IMR-90 (cell line): ENCODE data around the gene TMTC1. TPM values are rescaled to one million over a fixed set of nuclear protein-coding genes. Genes with fewer than 3 reads are reported as not detected.

Experiments used
- ATAC-seq: fragments of 200-7000 bp; cut with Tn5 transposase; 2 replicates; pipeline ENCODE4 v1.9.1; 2020; ENCODE audit warnings: low read depth, mild to moderate bottlenecking, moderate library complexity
- BruUV-seq: library from RNA; stranded (reverse); fragments of 400-500 nt; replicated peaks from 2 replicates; lab custom pipeline; 2021; lab: Mats Ljungman, UMichigan
- CTCF ChIA-PET: fragments of 300-600 bp; formaldehyde crosslinking; extraction: SDS; loops from one replicate; lab custom pipeline; 2021; ENCODE audit warnings: antibody characterized with exemption; lab: Yijun Ruan, JAX
- POLR2A ChIA-PET: fragments of 300-600 bp; sonication (Branson Sonifier 250); formaldehyde crosslinking; loops from one replicate; lab custom pipeline; 2022; ENCODE audit warnings: antibody characterized with exemption; ENCODE audit not compliant: unreplicated experiment; lab: Charles Lee
- DNase-seq: peaks from one replicate; pipeline ENCODE4 v3.0.0; 2013
- H2AFZ ChIP-seq: replicated peaks from 2 replicates; pipeline ENCODE3; 2013; ENCODE audit warnings: low read length, mild to moderate bottlenecking; ENCODE audit not compliant: poor library complexity
- H2AK5ac ChIP-seq: 2 replicates; pipeline ENCODE4 v1.6.1; 2013; ENCODE audit warnings: low read depth, low read length, inconsistent platforms
- H2AK9ac ChIP-seq: replicated peaks from 2 replicates; pipeline ENCODE3; 2013; ENCODE audit warnings: mild to moderate bottlenecking, low read depth, low read length, moderate library complexity; ENCODE audit not compliant: poor library complexity
- H2BK120ac ChIP-seq: 2 replicates; pipeline ENCODE4 v1.6.1; 2013; ENCODE audit warnings: low read depth, low read length, inconsistent platforms
- H2BK15ac ChIP-seq: 3 replicates; pipeline ENCODE4 v1.6.1; 2013; ENCODE audit warnings: low read depth, low read length, inconsistent platforms
- H2BK20ac ChIP-seq: 2 replicates; pipeline ENCODE4 v1.6.1; 2013; ENCODE audit warnings: low read depth, mild to moderate bottlenecking, inconsistent platforms, low read length, moderate library complexity
- H2BK5ac ChIP-seq: 2 replicates; pipeline ENCODE4 v1.6.1; 2013; ENCODE audit warnings: mild to moderate bottlenecking, low read depth, low read length, inconsistent platforms; ENCODE audit not compliant: poor library complexity, severe bottlenecking
- H3K14ac ChIP-seq: replicated peaks from 2 replicates; pipeline ENCODE4 v1.6.1; 2013; ENCODE audit warnings: low read depth, low read length, inconsistent platforms
- H3K18ac ChIP-seq: 2 replicates; pipeline ENCODE4 v1.6.1; 2013; ENCODE audit warnings: low read depth, low read length, control low read depth
- H3K23ac ChIP-seq: 2 replicates; pipeline ENCODE4 v1.6.1; 2013; ENCODE audit warnings: low read depth, low read length, inconsistent platforms
- H3K27ac ChIP-seq: 2 replicates; pipeline ENCODE4 v1.5.1; 2013; ENCODE audit warnings: mild to moderate bottlenecking, control low read depth, low read length; ENCODE audit not compliant: insufficient read depth
- H3K27me3 ChIP-seq: 2 replicates; pipeline ENCODE4 v1.6.1; 2013; ENCODE audit warnings: low read length; ENCODE audit not compliant: control insufficient read depth, insufficient read depth
- H3K36me3 ChIP-seq: 2 replicates; pipeline ENCODE4 v1.6.1; 2013; ENCODE audit warnings: low read length, mixed read lengths; ENCODE audit not compliant: control insufficient read depth, insufficient read depth
- H3K4ac ChIP-seq: 2 replicates; pipeline ENCODE4 v1.6.1; 2013; ENCODE audit warnings: low read depth, low read length, inconsistent platforms
- H3K4me1 ChIP-seq: 2 replicates; pipeline ENCODE4 v1.6.1; 2013; ENCODE audit warnings: low read length, mixed read lengths; ENCODE audit not compliant: control insufficient read depth, insufficient read depth
- H3K4me2 ChIP-seq: 2 replicates; pipeline ENCODE4 v1.6.1; 2013; ENCODE audit warnings: low read depth, mild to moderate bottlenecking, control low read depth, low read length, moderate library complexity
- H3K4me3 ChIP-seq: 2 replicates; pipeline ENCODE4 v1.5.1; 2013; ENCODE audit warnings: low read depth, mild to moderate bottlenecking, control low read depth, low read length, moderate library complexity; ENCODE audit not compliant: insufficient read depth
- H3K56ac ChIP-seq: 2 replicates; pipeline ENCODE4 v1.6.1; 2013; ENCODE audit warnings: low read length, inconsistent platforms; ENCODE audit not compliant: insufficient read depth; ENCODE audit errors: extremely low read depth
- H3K79me1 ChIP-seq, 2 experiments: 2 replicates each; pipeline ENCODE4 v1.6.1; 2013; ENCODE audit warnings: low read length in 2 of 2, inconsistent platforms in 1 of 2, low read depth in 1 of 2
- H3K9ac ChIP-seq: 2 replicates; pipeline ENCODE4 v1.6.1; 2013; ENCODE audit warnings: low read depth, low read length, control low read depth
- H3K9me1 ChIP-seq: 2 replicates; pipeline ENCODE4 v1.6.1; 2013; ENCODE audit warnings: low read length, inconsistent platforms; ENCODE audit not compliant: insufficient read depth
- H3K9me3 ChIP-seq: 2 replicates; pipeline ENCODE4 v1.6.1; 2013; ENCODE audit warnings: low read length; ENCODE audit not compliant: control insufficient read depth, insufficient read depth
- H4K20me1 ChIP-seq: 2 replicates; pipeline ENCODE4 v1.6.1; 2013; ENCODE audit warnings: low read length, inconsistent platforms; ENCODE audit not compliant: insufficient read depth
- H4K5ac ChIP-seq: 2 replicates; pipeline ENCODE4 v1.6.1; 2013; ENCODE audit warnings: mild to moderate bottlenecking, low read depth, low read length, control low read depth
- H4K8ac ChIP-seq, 2 experiments: 2 replicates each; pipeline ENCODE4 v1.6.1; 2013; ENCODE audit warnings: low read depth in 2 of 2, low read length in 2 of 2, control low read depth in 1 of 2, inconsistent platforms in 1 of 2
- H4K91ac ChIP-seq: 2 replicates; pipeline ENCODE4 v1.6.1; 2013; ENCODE audit warnings: low read depth, low read length, inconsistent platforms; ENCODE audit not compliant: insufficient read depth
- BHLHE40 ChIP-seq: fragments of 150-350 bp; IDR thresholded peaks from 2 replicates; pipeline ENCODE4 v1.6.1; 2016; ENCODE audit warnings: mild to moderate bottlenecking, low read depth, low read length
- CHD1 ChIP-seq: IDR thresholded peaks from 2 replicates; pipeline ENCODE4 v1.6.1; 2012; ENCODE audit warnings: low read depth, low read length, improper control_type of control experiment
- ELK1 ChIP-seq: fragments of 150-350 bp; IDR thresholded peaks from 2 replicates; pipeline ENCODE4 v1.6.1; 2016; ENCODE audit warnings: low read depth, mild to moderate bottlenecking, low read length, moderate library complexity, borderline replicate concordance
- FOS ChIP-seq: fragments of 150-350 bp; IDR thresholded peaks from 2 replicates; pipeline ENCODE4 v1.6.1; 2016; ENCODE audit warnings: low read depth, low read length
- MAFK ChIP-seq: IDR thresholded peaks from 2 replicates; pipeline ENCODE4 v1.6.1; 2012; ENCODE audit warnings: low read depth, low read length, improper control_type of control experiment
- MXI1 ChIP-seq: IDR thresholded peaks from 2 replicates; pipeline ENCODE4 v1.6.1; 2012; ENCODE audit warnings: low read depth, mild to moderate bottlenecking, low read length, moderate library complexity, borderline replicate concordance
- POLR2A ChIP-seq: IDR thresholded peaks from 2 replicates; pipeline ENCODE4 v1.6.1; 2012; ENCODE audit warnings: mild to moderate bottlenecking, low read depth, low read length
- SMC3 ChIP-seq: fragments of 150-350 bp; IDR thresholded peaks from 2 replicates; pipeline ENCODE4 v1.6.1; 2016; ENCODE audit warnings: low read depth, mild to moderate bottlenecking, antibody characterized with exemption, low read length, moderate library complexity
- USF2 ChIP-seq: fragments of 150-350 bp; IDR thresholded peaks from 2 replicates; pipeline ENCODE4 v1.6.1; 2017; ENCODE audit warnings: mild to moderate bottlenecking, antibody characterized with exemption, low read length, low read depth
- dilution Hi-C: fragments of 300-500 bp; cut with HindIII; formaldehyde crosslinking; loops from one replicate; pipeline ENCODE4 v1.14.3; 2018; ENCODE audit warnings: low sequenced_read_pairs; ENCODE audit not compliant: unreplicated experiment
- in situ Hi-C: fragments of 300-500 bp; cut with MboI; formaldehyde crosslinking; loops from 3 replicates; pipeline ENCODE4 v1.14.3; 2019; ENCODE audit warnings: low sequenced_read_pairs, inconsistent platforms, mixed read lengths
- intact Hi-C: fragments of 100-400 bp; cut with micrococcal nuclease; formaldehyde crosslinking; loops from 2 replicates; pipeline ENCODE4 v1.10.0; 2022
- polyA plus RNA-seq, 3 experiments: library from polyadenylated mRNA; depleted of rRNA; stranded (reverse); fragments of >200 nt; gene quantifications; 2 replicates each; pipeline ENCODE4 v1.2.3, GENCODE V29; 2012; ENCODE audit warnings: low replicate concordance in 1 of 3
- total RNA-seq: library from RNA; depleted of rRNA; stranded (reverse); fragments of >200 nt; gene quantifications from 2 replicates; pipeline ENCODE4 v1.2.3, GENCODE V29; 2012

The TMTC1 gene
- total and polyA plus RNA-seq, 2 of the 4 experiments (the other 2 are of a cell fraction), result 12.5 to 36.4 TPM

- H3K79me1 ChIP-seq, result no peaks in the 10 kb centered on the region
Observed at GRCh38 chr12:29799591-29799990, 15.8 kb upstream of the TMTC1 start.

More at GRCh38 chr12:29799591-29799990, 15.8 kb upstream of the TMTC1 start:
- dilution Hi-C loops, result no loop called here
- ATAC-seq (peak; percentile 21; the same call in 1 of the 2 replicates), DNase-seq (no peak)
- no peak overlapping the region for H2BK20ac ChIP-seq
- H2AK5ac ChIP-seq, result no peak overlapping the region
- no peak for TF ChIP-seq ELK1
- TF ChIP-seq USF2, result no peak
- no peak for TF ChIP-seq POLR2A
- no peak for TF ChIP-seq CHD1
- TF ChIP-seq MXI1, result no peak
- no peak for TF ChIP-seq BHLHE40
- no peak for TF ChIP-seq SMC3
- no peak for TF ChIP-seq FOS
- no peak for TF ChIP-seq MAFK
- POLR2A ChIA-PET, result no interaction called here
- H4K20me1 ChIP-seq, result no peaks in the 10 kb centered on the region
- H3K56ac ChIP-seq, result no peak overlapping the region
- peaks cover 4% of the 10 kb centered on the region for H3K4me1 ChIP-seq
- H3K14ac ChIP-seq, result no peak overlapping the region
- no peak overlapping the region for H4K91ac ChIP-seq
- no peak overlapping the region for H3K4me3 ChIP-seq
- H2BK120ac ChIP-seq, result no peak overlapping the region
- H2AK9ac ChIP-seq, result no peak overlapping the region
- no peak overlapping the region for H3K27ac ChIP-seq
- no peak overlapping the region for H3K9ac ChIP-seq
- intact Hi-C loops, result no loop called here
- H2BK5ac ChIP-seq, result no peak overlapping the region
- H3K4ac ChIP-seq, result no peak overlapping the region
- no peaks in the 10 kb centered on the region for H3K36me3 ChIP-seq
- no peak overlapping the region for H4K8ac ChIP-seq
- H3K23ac ChIP-seq, result no peak overlapping the region
- no peak overlapping the region for H4K5ac ChIP-seq
- H3K9me1 ChIP-seq, result no peaks in the 10 kb centered on the region
- peaks cover 17% of the 10 kb centered on the region for H3K27me3 ChIP-seq
- no peak overlapping the region for H3K4me2 ChIP-seq
- CTCF ChIA-PET, result no interaction called here
- H3K9me3 ChIP-seq, result no peaks in the 10 kb centered on the region
- in situ Hi-C loops, result no loop called here
- H3K18ac ChIP-seq, result no peak overlapping the region
- H2BK15ac ChIP-seq, result no peak overlapping the region
- BruUV-seq, result no TSS peak
- no peak overlapping the region for H2AFZ ChIP-seq
